NCI-H1930 (cell line): ENCODE data around the gene ANKRD39.
A peak's percentile ranks its signal among the peaks of the same experiment; 100 is the strongest.
"Not testable (repeated sequence)": the region's sequence is repeated elsewhere in the genome, so short reads cannot be mapped to it uniquely, and the experiment has no call there.

ENCODE experiments used
- DNase-seq, 2 experiments: peaks; one replicate each; lab custom pipeline; 2025; lab: John Stamatoyannopoulos, UW

The ANKRD39 gene

GRCh38 chr2:96808176-96808837 lies 49.5 kb downstream of the ANKRD39 start:
- no peak for DNase-seq

- DNase-seq = no peak
These were observed 50.7 kb downstream of the ANKRD39 start for GRCh38 chr2:96807127-96807471.

GRCh38 chr2:96806468-96807126 lies 51.2 kb downstream of the ANKRD39 start:
- DNase-seq = no peak

GRCh38 chr2:96805946-96806345 lies 51.9 kb downstream of the ANKRD39 start:
- not testable (repeated sequence) for DNase-seq

GRCh38 chr2:96804986-96805385 lies 52.8 kb downstream of the ANKRD39 start:
- DNase-seq = no peak

GRCh38 chr2:96802721-96803120 lies 55.1 kb downstream of the ANKRD39 start:
- DNase-seq = no peak

GRCh38 chr2:96801786-96802595 lies 55.8 kb downstream of the ANKRD39 start:
- no peak for DNase-seq

- DNase-seq = peak in 1 of 2 experiments; percentile 29
These were observed 56.6 kb downstream of the ANKRD39 start for GRCh38 chr2:96801005-96801785.

GRCh38 chr2:96800061-96801004 lies 57.5 kb downstream of the ANKRD39 start:
- DNase-seq = no peak

- DNase-seq = no peak
These were observed 58.2 kb downstream of the ANKRD39 start for GRCh38 chr2:96799623-96799935.

- DNase-seq = no peak
These were observed 58.8 kb downstream of the ANKRD39 start for GRCh38 chr2:96798733-96799622.
